Cardiac fibroblast (primary cell): ENCODE results near the gene BMI1.

Experiments used
- DNase-seq, 2 donors: peaks; one replicate each; pipeline versions ENCODE4 v3.0.0 to v3.0.0-alpha.2; 2010; ENCODE audit warnings: low read depth in 2 of 2
- H3K4me3 ChIP-seq, 2 donors: replicated peaks in 1 of 2; 1 replicate in 1 of 2; 2 replicates in 1 of 2; pipeline ENCODE4 v1.5.1; 2011; ENCODE audit warnings: low read depth in 2 of 2, low read length in 2 of 2, mild to moderate bottlenecking in 2 of 2, moderate library complexity in 1 of 2
- CTCF ChIP-seq: IDR thresholded peaks from one replicate; pipeline ENCODE4 v1.5.1; 2011; ENCODE audit warnings: low read depth, mild to moderate bottlenecking, low read length, inconsistent platforms

BMI1 gene

GRCh38 chr10:22314852-22315251 is 6.0 kb upstream of the BMI1 start:
- DNase-seq, result peak in 1 of 2 donors; percentile 33
- no peak overlapping the region for H3K4me3 ChIP-seq
- TF ChIP-seq CTCF, result no peak

DNA sequence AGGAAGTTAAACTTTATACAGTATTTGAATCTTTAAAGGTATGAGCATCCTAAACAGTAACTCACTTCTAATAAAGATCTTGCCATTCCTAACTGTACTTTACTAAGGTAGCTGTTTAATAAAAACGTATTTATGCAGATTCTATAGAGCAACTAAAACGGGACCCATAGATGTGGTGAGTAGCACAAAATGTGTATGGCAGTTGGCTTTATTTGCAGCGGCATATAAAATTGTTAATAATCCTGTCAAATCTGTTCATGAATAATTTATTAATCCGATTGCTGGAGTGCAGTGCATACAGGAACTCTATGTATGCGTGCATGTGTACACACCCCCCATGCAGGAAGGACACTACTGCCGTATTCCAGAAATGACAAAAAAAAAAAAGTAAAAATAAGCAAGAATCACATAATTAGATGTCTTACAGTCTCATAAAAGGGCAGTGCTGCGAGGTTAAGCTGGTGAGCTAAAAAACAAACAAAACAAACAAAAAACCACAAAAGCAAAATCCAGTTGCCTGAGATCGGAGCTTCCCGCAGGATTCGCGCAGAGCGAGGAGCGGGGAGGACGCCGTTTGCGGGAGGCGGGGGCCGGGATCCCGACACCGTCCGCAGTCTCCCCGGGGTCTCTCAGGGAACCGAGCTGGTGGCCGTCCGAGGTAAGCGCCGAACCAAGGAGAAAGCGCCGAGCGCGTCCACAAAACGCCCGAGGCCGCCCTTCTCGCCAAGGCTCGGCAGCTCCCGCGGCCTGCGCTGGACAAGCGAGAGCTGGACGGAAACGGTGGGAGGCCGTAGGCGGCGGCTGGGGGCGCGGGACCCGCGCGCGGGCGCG is 5.2 kb upstream of the BMI1 start:
- DNase-seq, result no peak
- peak overlapping the region; percentile 70 to 87 for H3K4me3 ChIP-seq
- TF ChIP-seq CTCF, result no peak

DNA sequence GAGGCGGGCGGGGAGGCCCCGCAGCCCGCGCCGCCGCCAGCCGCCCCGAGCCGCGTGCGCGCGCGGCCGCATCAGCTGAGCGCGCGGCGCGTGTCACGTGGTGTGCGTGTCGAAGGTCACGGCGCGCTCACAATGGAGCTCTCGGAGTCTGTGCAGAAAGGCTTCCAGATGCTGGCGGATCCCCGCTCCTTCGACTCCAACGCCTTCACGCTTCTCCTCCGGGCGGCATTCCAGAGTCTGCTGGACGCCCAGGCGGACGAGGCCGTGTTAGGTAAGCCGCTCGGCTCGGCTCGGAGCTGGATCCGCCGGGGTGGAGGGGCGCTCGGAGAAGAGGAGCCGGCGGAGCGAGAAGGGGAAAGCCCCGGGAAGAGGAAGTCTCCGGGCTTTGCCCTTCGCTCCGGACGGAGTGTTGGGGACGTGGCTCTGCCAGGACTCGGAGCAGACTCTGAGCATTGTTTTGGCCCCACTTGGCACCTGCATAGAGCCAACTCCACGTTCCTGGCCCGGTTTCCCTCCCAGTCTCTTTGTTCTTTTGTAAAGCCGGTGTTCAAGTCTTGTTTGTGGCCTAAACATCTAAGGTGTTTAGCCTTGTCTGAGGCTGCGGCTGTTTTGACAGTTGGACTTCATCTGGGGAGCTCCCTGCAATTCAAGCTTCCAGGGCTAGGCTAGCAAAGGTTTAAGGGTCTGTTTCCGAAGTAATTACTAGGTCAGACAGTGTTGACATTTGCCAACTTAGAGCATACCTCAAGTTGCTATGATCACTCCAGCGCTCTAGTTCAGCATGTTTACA is 4.4 kb upstream of the BMI1 start, which contains the start of gene COMMD3:
Gene COMMD3, plus strand, starts transcription at position 103 of the 790 bp plus-strand sequence. Its CDS starts 30 bp downstream, at position 133.
- no peak for TF ChIP-seq CTCF

DNA sequence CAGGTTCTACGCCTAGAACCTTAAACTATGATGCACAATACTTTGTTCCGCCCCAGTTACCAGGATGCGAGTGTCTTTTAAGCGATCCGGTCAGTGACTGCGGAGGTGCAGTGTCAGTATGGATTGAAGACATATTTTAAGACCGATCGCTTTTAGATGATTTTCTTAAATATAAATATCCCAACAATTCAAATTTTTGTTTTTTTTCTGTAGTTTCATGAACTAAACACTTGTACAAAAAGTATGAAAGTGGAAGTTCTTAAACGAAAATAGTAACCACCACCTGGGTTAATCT is 3.9 kb upstream of the BMI1 start:
- TF ChIP-seq CTCF, result no peak
- no peak for DNase-seq
- H3K4me3 ChIP-seq, result peak overlapping the region; percentile 70

More for the DNA sequence above, 4.4 kb upstream of the BMI1 start, which contains the start of gene COMMD3:
- DNase-seq, result peak; percentile 87 to 91
- peak within 1 kb of the TSS; percentile 70 to 87 for H3K4me3 ChIP-seq

DNA sequence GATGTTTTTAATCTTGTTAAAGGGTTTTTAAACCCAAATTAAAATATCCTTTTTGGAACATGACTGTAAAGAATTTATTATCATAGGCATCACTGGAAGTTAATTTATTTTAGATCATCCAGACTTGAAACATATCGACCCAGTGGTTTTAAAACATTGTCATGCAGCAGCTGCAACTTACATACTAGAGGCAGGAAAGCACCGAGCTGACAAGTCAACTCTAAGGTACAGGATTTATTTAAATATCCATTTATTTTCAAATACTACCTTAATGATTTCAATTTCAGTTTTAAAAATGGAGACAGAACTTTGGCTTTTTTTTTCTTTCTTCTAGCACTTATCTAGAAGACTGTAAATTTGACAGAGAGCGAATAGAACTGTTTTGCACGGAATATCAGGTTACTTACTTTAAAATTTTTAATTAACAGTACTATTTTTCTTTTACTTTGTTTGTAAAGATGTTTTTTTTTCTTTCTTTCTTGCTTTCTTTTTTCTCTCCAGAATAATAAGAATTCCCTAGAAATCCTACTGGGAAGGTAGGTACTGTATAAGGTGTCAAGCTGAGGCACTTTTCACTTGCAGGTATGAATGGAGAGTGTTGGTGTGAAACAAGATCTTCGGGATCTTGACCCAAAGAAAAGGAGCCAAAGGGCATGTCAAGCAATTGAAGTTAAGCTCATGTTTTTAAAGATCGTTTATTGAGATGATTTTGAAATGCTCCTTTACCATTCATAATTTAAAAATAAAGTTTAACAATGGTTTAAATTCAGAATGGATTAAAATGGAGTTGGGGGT is 2.9 kb upstream of the BMI1 start:
- no peak for TF ChIP-seq CTCF
- no peak for DNase-seq
- H3K4me3 ChIP-seq, result no peak overlapping the region

DNA sequence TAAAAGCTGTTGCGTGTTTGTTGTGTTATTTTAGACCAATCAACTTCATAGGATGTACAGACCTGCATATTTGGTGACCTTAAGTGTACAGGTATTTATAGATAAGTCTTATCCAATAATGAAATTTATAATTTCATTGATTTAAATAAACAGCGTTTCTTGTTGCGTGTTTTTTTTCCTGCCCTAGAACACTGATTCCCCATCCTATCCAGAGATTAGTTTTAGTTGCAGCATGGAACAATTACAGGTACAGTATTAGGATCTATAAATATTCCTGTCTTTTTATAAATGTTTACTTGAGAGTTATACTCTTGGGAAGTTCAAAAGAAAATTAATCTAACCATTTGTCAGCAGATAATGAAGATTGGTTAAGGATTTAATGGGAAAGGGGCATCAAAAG is 2.1 kb upstream of the BMI1 start:
- no peak overlapping the region for H3K4me3 ChIP-seq
- TF ChIP-seq CTCF, result no peak
- DNase-seq, result no peak
